ENCODE measurements around the gene BEAN1.

BEAN1 gene

GRCh38 chr16:66468321-66468965 is 41.3 kb downstream of the BEAN1 start:
- no peak overlapping the region for H3K4me3 ChIP-seq (ENCODE audit: low read depth, low read length)
- H3K27me3 ChIP-seq (ENCODE audit: control insufficient read depth, insufficient read depth, low read length), result no peaks in the 10 kb centered on the region
- no peaks in the 10 kb centered on the region for H3K9me3 ChIP-seq (ENCODE audit: control insufficient read depth, insufficient read depth, low read length)
- no peaks in the 10 kb centered on the region for H3K4me1 ChIP-seq (ENCODE audit: control insufficient read depth, insufficient read depth, low read length)
- H3K9ac ChIP-seq (ENCODE audit: low read depth, low read length), result no peak overlapping the region
- H3K36me3 ChIP-seq (ENCODE audit: control insufficient read depth, insufficient read depth, low read length), result no peaks in the 10 kb centered on the region

- no peak overlapping the region for H3K4me3 ChIP-seq (ENCODE audit: low read depth, low read length)
- H3K4me1 ChIP-seq (ENCODE audit: control insufficient read depth, insufficient read depth, low read length), result no peaks in the 10 kb centered on the region
- H3K9me3 ChIP-seq (ENCODE audit: control insufficient read depth, insufficient read depth, low read length), result no peaks in the 10 kb centered on the region
- no peaks in the 10 kb centered on the region for H3K27me3 ChIP-seq (ENCODE audit: control insufficient read depth, insufficient read depth, low read length)
- no peak overlapping the region for H3K9ac ChIP-seq (ENCODE audit: low read depth, low read length)
- no peaks in the 10 kb centered on the region for H3K36me3 ChIP-seq (ENCODE audit: control insufficient read depth, insufficient read depth, low read length)
Observed at GRCh38 chr16:66469291-66469946, 42.3 kb downstream of the BEAN1 start.

GRCh38 chr16:66469947-66470546 is 43.0 kb downstream of the BEAN1 start:
- Histone ChIP-seq H3K4me1 (ENCODE audit: control insufficient read depth, insufficient read depth, low read length) (no peaks in the 10 kb centered on the region), H3K9ac (ENCODE audit: low read depth, low read length) (no peak overlapping the region), H3K36me3 (ENCODE audit: control insufficient read depth, insufficient read depth, low read length) (no peaks in the 10 kb centered on the region), H3K27me3 (ENCODE audit: control insufficient read depth, insufficient read depth, low read length) (no peaks in the 10 kb centered on the region), H3K4me3 (ENCODE audit: low read depth, low read length) (no peak overlapping the region), H3K9me3 (ENCODE audit: control insufficient read depth, insufficient read depth, low read length) (no peaks in the 10 kb centered on the region)

- no peak overlapping the region for H3K4me3 ChIP-seq (ENCODE audit: low read depth, low read length)
- H3K9ac ChIP-seq (ENCODE audit: low read depth, low read length), result no peak overlapping the region
- H3K9me3 ChIP-seq (ENCODE audit: control insufficient read depth, insufficient read depth, low read length), result no peaks in the 10 kb centered on the region
- no peaks in the 10 kb centered on the region for H3K27me3 ChIP-seq (ENCODE audit: control insufficient read depth, insufficient read depth, low read length)
- no peaks in the 10 kb centered on the region for H3K4me1 ChIP-seq (ENCODE audit: control insufficient read depth, insufficient read depth, low read length)
- H3K36me3 ChIP-seq (ENCODE audit: control insufficient read depth, insufficient read depth, low read length), result no peaks in the 10 kb centered on the region
Observed at GRCh38 chr16:66470556-66470955, 43.5 kb downstream of the BEAN1 start.

- no peaks in the 10 kb centered on the region for H3K36me3 ChIP-seq (ENCODE audit: control insufficient read depth, insufficient read depth, low read length)
- no peaks in the 10 kb centered on the region for H3K4me1 ChIP-seq (ENCODE audit: control insufficient read depth, insufficient read depth, low read length)
- no peak overlapping the region for H3K4me3 ChIP-seq (ENCODE audit: low read depth, low read length)
- no peaks in the 10 kb centered on the region for H3K9me3 ChIP-seq (ENCODE audit: control insufficient read depth, insufficient read depth, low read length)
- no peak overlapping the region for H3K9ac ChIP-seq (ENCODE audit: low read depth, low read length)
- H3K27me3 ChIP-seq (ENCODE audit: control insufficient read depth, insufficient read depth, low read length), result no peaks in the 10 kb centered on the region
Observed at GRCh38 chr16:66471264-66471663, 44.2 kb downstream of the BEAN1 start.

GRCh38 chr16:66471716-66472393 is 44.8 kb downstream of the BEAN1 start:
- Histone ChIP-seq H3K36me3 (ENCODE audit: control insufficient read depth, insufficient read depth, low read length) (no peaks in the 10 kb centered on the region), H3K4me1 (ENCODE audit: control insufficient read depth, insufficient read depth, low read length) (no peaks in the 10 kb centered on the region), H3K4me3 (ENCODE audit: low read depth, low read length) (no peak overlapping the region), H3K9ac (ENCODE audit: low read depth, low read length) (no peak overlapping the region), H3K9me3 (ENCODE audit: control insufficient read depth, insufficient read depth, low read length) (no peaks in the 10 kb centered on the region), H3K27me3 (ENCODE audit: control insufficient read depth, insufficient read depth, low read length) (no peaks in the 10 kb centered on the region)

- no peaks in the 10 kb centered on the region for H3K9me3 ChIP-seq (ENCODE audit: control insufficient read depth, insufficient read depth, low read length)
- no peak overlapping the region for H3K4me3 ChIP-seq (ENCODE audit: low read depth, low read length)
- H3K9ac ChIP-seq (ENCODE audit: low read depth, low read length), result no peak overlapping the region
- H3K27me3 ChIP-seq (ENCODE audit: control insufficient read depth, insufficient read depth, low read length), result no peaks in the 10 kb centered on the region
- H3K36me3 ChIP-seq (ENCODE audit: control insufficient read depth, insufficient read depth, low read length), result no peaks in the 10 kb centered on the region
- no peaks in the 10 kb centered on the region for H3K4me1 ChIP-seq (ENCODE audit: control insufficient read depth, insufficient read depth, low read length)
Observed at GRCh38 chr16:66473051-66473571, 46.0 kb downstream of the BEAN1 start.

GRCh38 chr16:66473654-66474519 is 46.8 kb downstream of the BEAN1 start:
- Histone ChIP-seq H3K9me3 (ENCODE audit: control insufficient read depth, insufficient read depth, low read length) (no peaks in the 10 kb centered on the region), H3K4me1 (ENCODE audit: control insufficient read depth, insufficient read depth, low read length) (peaks cover 1% of the 10 kb centered on the region), H3K27me3 (ENCODE audit: control insufficient read depth, insufficient read depth, low read length) (no peaks in the 10 kb centered on the region), H3K9ac (ENCODE audit: low read depth, low read length) (no peak overlapping the region), H3K4me3 (ENCODE audit: low read depth, low read length) (no peak overlapping the region), H3K36me3 (ENCODE audit: control insufficient read depth, insufficient read depth, low read length) (no peaks in the 10 kb centered on the region)

GRCh38 chr16:66474750-66475199 is 47.7 kb downstream of the BEAN1 start:
- Histone ChIP-seq H3K9me3 (ENCODE audit: control insufficient read depth, insufficient read depth, low read length) (no peaks in the 10 kb centered on the region), H3K27me3 (ENCODE audit: control insufficient read depth, insufficient read depth, low read length) (no peaks in the 10 kb centered on the region), H3K4me1 (ENCODE audit: control insufficient read depth, insufficient read depth, low read length) (peaks cover 3% of the 10 kb centered on the region), H3K36me3 (ENCODE audit: control insufficient read depth, insufficient read depth, low read length) (no peaks in the 10 kb centered on the region), H3K9ac (ENCODE audit: low read depth, low read length) (no peak overlapping the region), H3K4me3 (ENCODE audit: low read depth, low read length) (no peak overlapping the region)

GRCh38 chr16:66475232-66475631 is 48.1 kb downstream of the BEAN1 start:
- H3K27me3 ChIP-seq (ENCODE audit: control insufficient read depth, insufficient read depth, low read length), result no peaks in the 10 kb centered on the region
- no peak overlapping the region for H3K4me3 ChIP-seq (ENCODE audit: low read depth, low read length)
- no peaks in the 10 kb centered on the region for H3K36me3 ChIP-seq (ENCODE audit: control insufficient read depth, insufficient read depth, low read length)
- H3K9ac ChIP-seq (ENCODE audit: low read depth, low read length), result no peak overlapping the region
- no peaks in the 10 kb centered on the region for H3K9me3 ChIP-seq (ENCODE audit: control insufficient read depth, insufficient read depth, low read length)
- H3K4me1 ChIP-seq (ENCODE audit: control insufficient read depth, insufficient read depth, low read length), result peaks cover 3% of the 10 kb centered on the region

Data from iPS-15b (cell line).